Activated CD4-positive, alpha-beta T cell treated with anti-CD3 and anti-CD28 coated beads, Interleukin-2, amount 50 U/mL, for 1 hour (primary cell): ENCODE results near the gene ACTC1.
"Not testable (repeated sequence)": the region's sequence is repeated elsewhere in the genome, so short reads cannot be mapped to it uniquely, and the experiment has no call there.

Source experiments
- DNase-seq: peaks from one replicate; pipeline ENCODE4 v3.0.0-alpha.2; 2020

The ACTC1 gene

DNA sequence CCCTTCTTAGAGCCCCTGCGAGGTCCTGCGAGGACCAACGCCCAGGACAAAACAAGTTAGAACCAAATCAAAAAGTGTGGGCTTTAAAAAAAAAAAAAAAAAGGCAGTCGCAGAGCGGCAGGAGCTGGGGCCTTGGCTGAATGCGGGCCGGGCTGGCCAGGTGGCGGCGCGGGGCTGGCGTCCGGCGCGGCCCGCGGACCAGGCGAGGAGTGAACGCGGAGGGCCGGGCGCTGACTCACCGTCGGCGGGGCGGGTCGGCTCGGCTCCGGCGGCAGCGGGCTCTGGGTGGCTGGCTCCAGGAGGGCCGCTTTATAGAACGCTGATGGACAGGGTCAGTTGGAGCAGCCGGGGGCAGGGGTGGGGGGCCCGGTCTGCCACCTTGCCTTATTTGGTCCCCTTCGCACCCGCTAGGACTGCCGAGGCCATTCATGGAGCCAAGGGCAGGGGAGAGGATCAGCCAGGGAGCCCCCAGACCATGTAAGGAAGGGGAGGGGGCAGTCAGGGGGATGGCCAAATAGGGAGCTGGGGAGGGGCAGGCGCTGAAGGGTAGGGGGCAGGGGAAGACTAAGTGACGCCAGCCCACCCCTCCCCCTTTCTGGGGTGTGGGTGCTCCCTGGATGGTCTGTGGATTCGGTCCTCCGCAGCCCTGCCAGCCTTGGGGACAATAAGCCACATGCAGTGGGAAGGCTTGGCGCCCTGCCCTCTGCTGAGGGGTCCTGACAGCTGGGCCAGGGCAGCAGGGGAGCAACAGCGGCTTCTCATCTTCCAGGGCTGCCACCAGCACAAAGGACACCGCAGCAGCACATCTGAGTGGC, at the start of gene ACTC1:
Gene ACTC1, minus strand, starts transcription at position 283 of the 815 bp plus-strand sequence. CDS start 741 bp downstream, outside the sequence.
- no peak for DNase-seq

DNA sequence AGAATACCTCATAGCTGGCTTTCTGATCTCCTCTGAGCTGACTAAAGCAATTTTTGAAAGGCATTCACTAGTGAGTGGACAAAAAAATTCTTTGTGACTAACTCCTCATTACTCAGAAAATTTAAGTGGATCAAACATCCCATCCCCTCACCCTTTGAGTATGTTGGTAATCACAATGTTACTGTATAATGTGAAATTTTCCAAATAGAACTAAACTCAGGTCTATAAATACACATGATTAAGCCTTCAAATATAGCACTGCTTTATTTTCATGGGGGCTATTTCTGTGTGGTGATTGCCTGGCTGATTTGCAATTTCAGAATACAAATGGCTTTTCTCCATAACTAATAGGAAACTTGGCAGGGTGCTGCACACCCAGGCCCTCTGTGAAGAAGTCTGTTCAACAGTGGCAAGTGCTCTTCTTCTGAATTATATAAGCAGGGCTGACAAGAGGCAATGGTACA, 45.9 kb upstream of the ACTC1 start:
- no peak for DNase-seq

DNA sequence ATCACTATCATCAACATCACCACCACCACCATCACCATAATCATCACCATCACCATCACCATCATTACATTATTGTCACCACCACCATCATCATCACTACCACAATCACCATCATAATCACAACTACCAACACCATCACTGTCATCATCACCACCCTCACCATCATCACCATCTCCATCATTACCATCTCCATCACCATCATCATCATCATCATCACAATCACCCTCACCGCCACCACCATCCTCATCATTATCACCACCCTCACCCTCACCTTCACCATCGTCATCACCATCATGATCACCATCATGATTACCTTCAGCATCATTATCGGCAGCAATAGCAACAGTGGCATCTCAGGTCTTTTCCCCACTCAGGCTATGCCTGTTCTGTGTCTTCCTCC, 42.9 kb upstream of the ACTC1 start:
- DNase-seq: no peak

DNA sequence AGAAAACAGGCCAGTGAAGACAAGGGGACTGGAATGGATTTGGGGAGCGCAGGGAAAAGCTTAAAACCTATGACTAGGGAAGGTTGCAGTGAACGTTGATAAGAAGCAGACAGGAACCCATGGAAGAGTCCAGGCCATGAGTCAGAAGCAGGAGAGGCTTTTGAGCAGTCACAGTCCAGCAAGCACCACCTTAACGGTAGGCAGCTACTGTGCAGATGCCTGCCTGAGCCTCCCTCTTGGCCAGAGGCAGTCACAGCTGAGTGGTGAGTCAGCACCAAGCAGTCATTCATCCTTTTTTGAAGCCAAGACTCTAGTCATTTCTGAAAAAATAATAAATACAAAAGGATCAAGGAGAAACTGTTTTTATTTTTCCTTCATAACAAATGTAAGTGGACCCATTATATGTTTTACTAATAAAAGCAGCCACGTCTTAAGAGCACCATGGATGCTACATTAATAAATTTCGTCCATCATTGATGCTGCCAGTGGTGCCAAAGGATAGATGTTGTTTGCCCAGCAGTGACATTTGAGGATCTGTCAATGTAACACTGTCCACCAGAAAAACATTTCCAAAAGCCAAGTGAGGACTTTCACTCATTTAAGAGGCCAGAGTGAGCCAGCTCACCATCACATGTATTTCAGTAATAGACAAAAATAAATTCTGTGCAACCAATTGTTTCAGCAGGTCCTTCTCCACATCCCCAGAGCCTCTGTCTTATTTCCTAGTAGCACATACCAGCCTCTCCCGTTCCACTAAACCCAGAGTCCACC, 42.1 kb upstream of the ACTC1 start:
- DNase-seq: no peak

DNA sequence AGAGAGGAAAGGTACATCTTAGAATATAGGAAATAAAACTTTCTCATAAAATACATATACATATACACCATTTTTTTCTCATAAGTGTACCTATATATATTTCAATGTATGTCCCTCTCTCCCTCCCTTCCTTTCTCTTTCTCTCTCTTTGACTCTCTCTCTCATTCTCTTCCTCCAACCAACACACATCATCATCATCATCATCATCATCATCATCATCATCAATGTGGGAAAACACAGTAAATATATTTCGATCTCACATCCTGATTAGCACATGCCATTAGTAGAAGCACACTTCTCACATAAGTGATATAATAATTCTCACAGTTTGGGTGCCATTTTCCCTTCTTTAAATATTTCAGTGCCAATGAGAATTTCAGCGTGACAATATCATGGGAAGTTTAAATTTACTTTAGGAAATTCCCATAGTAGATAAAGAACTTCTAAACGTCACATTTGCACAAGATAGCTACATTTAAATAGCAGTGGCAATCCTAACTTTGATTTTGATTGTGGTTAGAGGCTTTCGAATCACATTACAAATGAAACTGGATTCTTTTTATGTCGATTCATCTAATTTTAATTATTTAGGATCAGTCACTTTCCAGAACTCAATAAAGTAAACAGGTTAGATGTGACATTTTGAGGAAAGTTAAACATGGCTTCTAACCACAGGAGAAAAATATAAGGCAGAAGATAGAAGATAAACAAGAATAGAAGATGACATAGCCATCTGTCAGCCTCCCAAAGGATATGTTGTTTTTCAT, 33.0 kb upstream of the ACTC1 start:
- no peak for DNase-seq

DNA sequence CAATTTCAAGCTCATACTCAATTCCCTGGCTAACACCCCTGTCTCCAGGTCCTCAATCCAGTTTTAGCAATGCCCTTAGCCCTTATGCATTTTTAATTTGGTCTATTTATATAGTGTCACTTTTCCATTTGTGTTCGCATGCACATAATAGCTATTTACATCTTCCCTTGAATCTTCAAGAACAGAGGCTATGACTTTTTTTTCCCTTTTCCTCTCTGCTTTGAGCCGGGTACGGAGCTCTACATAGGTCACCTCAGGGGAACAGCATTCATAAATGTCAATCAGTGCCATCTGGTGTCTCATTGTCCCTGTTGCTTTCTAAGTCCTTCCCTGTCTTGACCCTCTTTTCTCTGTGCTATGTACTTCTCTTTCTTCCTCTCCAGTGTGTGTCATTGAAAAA, 26.5 kb upstream of the ACTC1 start:
- no peak for DNase-seq

DNA sequence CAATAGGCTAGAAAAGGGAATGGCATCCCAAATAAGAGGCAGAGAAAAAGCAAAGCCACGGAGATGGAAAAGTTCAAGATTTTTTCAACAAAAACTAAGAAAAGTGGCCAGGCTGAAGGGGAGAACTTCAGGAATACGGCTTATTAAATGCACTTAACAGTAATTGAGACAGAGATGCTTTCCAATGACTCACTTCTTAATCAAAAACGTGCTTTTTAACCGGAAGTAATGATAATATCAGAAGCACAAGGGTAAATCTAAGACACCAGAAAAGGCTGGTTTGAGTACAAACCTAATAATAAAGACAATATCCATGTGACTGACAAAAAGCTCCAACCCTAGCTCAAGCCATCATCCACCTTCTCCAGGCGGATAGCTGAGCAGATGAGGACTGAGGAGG, 24.8 kb upstream of the ACTC1 start:
- DNase-seq: no peak

DNA sequence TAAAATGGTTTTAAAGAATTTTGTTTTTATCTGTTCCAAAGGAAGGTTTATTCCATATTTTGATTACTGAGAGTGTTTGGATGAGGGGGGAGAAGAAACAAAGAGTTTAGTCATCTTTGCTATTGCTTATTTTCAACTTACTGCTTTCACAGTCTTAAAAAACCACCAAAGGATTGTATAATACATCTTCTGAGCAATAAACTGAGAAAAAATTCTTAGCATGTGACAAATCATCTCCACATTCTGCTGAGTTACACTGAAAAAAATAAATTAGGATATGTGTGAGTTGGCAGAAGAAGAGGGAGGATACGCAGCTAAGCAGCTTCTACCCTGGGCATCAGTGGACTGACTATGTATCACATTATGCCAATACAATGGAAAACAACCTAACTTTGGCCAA, 23.2 kb upstream of the ACTC1 start:
- DNase-seq: no peak

DNA sequence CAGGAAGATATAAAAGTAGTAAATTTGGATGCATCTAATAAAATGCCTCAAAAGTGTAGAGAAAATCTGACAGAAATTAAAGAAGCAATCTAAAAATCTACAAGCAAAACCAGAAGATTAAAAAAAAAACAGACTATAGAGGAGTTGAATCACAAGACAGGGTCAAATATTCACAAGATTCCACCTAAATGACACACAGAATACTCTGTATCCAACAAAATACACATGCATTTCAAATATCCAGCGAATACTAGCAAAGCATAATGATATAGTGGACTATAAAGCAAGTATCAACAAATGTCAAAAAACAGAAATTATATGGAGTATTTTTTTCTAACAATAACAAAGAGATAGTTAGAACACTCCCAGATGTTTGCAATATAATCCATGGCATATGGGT, 20.5 kb upstream of the ACTC1 start:
- no peak for DNase-seq

DNA sequence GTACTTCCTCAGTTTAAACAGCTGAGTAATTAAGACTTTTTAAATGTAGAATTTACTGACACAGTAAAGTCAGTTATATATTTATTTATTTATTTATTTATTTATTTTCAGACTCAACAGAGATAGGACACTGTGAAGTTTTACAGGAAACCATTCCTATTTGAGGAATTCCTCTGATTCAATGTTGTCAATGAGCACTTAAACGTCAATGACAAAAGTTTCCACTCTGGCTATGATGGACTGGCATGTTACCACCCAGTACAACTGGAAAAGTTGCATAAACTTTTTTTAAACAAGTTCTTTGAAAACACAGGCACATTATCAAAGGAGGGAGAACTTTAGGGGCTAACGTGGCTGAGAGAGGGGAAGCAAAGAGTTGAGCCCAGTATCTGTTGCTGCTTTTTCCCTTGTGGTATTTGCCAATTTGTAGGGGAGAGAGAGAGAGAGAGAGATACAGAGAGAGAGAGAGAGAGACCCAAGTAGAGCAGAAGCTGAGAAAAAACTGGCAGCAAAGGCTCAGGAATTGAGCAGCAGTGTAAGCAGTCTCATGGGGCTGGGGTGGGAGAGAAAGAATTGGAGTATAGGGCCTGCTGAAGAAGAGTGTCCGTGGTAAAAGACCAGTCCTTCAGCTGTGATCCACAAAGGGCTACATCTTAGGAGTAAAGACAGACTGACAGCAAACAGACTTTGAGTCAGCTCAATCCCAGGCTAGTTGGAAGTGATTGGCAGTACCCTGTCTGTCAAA, 18.3 kb upstream of the ACTC1 start:
- no peak for DNase-seq

DNA sequence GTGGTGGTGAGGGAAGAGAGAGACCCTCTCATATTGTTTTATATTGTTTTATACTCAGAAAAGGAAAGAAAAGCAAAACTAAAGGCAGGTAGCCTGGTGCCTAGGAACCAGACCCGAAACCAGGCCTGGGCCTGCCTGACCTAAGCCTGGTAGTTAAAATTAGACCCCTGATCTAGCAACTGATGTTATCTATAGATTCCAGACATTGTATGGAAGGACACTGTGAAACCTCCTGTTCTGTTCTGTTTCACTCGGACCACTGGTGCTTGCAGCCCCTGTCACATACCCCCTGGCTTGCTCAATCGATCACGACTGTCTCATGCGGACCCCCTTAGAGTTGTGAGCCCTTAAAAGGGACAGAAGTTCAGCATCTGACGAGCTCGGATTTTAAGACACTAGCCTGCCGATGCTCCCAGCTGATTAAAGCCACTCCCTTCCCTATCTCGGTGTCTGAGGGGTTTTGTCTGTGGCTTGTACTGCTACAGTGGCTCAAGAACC, 17.6 kb upstream of the ACTC1 start:
- not testable (repeated sequence) for DNase-seq

DNA sequence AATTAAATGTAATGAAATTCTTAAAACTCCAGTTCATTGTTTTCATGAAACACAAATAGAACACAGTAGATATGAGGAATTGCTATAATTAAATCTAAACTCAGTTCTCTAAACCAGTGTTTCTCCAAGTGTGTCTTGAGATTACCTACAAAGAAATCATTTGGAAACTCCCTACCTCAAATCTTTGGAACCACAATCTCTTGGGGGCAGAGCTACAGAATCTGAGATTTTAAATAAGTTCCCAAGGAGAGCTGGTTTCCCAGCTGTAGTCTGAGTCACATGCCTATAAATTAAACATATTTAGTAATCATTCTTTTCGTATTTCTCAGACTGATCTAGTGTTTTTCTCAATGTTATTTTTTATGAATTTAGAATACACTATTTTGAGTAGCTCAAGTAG, 17.0 kb upstream of the ACTC1 start:
- no peak for DNase-seq

DNA sequence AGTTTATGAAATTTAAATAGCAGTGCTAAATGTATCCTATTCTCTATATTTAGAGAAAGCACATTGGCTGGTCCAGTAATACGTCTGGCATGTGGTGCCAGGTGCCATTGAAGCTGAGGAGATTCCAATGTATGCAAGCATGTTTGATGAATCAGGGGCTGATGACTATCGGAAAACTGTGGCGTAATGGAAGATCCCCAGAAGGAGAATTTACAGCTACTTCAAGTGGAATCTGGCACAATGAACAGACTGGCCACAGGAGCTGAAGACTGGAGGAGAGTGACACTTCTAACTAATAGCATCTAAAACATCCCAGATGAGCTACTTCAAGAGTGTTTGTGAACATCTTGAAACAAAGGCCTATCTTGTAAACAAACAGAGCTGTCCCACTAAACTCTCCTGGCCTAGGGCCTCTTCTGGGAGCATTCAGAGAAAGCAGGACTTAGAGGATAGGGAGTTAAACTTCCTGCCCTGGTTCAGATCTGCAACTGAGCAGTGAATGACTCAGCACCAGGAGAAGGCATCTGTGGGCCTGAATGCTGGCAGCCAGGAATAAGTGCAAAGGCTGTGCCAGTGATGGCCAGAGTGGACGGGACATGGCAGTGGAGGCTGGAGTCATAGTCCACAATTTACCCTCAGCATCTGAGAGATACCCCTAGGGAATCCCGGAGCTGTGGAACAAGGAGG, 15.2 kb upstream of the ACTC1 start:
- no peak for DNase-seq

DNA sequence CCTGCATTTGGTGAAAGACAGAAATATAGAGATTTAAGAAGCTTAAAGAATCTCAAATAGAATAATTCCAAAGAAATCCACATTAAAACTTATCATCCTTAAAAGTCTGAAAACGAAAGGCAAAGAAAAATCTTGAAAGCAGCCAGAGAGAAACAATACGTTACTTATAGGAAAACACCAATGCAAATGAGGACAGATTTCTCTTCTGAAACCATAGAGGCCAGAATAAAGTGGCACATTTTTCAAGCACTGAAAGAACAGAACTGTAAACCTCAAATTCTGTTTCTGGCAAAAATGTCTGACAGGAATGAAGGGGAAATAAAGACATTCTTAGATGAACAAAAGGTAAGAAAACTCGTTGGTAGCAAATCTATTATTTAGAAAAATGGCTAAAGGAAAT, 13.8 kb upstream of the ACTC1 start:
- DNase-seq: no peak

DNA sequence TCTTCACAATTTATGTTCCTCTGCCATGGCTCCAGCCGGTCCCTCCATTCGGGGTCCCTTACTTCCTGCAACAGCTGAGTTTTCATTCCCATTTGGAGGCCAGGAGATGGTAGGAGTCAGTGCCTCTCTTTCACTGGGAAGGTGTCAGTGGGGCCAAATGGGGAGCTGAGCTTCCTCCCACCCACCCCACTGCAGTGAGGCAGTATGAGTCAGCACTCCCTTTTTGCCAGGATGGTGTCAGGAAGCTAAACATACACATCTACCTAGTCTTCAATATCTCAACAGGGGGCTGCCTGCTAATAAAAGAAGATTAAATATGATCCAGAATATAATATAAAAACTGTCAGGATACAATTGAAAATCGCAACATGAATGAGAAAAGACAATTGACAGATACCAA, 12.7 kb upstream of the ACTC1 start:
- DNase-seq: no peak

DNA sequence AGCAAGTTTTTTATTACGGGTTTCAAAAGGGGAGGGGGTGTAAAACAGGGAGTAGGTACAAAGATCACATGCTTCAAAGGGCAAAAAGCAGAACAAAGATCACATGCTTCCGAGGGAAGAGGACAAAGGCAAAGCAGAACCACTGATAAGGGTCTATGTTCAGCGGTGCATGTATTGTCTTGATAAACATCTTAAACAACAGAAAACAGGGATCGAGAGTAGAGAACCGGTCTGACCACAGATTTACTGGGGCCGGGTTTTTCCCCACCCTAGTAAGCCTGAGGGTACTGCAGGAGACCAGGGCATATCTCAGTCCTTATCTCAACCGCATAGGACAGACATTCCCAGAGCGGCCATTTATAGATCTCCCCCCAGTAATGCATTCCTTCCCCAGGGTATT, 11.9 kb upstream of the ACTC1 start:
- DNase-seq: not testable (repeated sequence)

DNA sequence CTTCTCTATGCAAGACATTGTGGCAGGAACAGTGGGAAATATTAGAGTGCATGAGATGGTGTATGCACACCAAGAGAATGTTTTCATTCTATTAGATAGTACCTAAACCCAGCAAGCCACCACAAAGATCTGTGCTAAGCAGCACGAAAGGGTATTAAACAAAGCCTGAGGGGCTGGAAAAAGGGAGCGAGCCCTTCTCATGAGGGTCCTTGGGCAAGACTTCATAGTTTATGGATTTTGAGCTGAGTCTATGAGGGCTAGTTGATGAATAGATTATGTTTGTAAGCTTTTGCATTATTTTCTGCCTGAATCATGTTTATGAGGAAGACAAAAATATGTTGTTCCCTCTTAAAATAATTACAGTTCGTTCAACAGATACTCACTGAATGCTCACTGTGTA, 9.4 kb upstream of the ACTC1 start:
- DNase-seq: no peak

DNA sequence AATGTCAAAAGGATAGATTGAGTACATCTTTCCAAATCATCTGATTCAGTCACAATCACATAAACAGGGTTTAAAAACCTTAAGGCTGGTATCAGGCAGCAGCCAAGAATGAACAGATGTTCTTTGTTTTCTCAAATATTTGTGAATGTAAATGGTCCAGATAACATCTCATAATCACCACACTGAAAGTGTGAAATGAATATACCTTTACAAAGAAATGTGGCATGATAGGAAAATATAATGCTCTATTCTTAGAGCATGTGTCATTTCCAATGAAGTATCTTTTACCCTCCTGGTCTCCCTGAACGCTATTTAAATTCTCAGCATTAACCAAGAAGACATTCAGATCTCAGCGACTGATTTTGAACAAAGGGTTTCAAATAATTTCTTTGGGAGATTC, 8.8 kb upstream of the ACTC1 start:
- DNase-seq: no peak

DNA sequence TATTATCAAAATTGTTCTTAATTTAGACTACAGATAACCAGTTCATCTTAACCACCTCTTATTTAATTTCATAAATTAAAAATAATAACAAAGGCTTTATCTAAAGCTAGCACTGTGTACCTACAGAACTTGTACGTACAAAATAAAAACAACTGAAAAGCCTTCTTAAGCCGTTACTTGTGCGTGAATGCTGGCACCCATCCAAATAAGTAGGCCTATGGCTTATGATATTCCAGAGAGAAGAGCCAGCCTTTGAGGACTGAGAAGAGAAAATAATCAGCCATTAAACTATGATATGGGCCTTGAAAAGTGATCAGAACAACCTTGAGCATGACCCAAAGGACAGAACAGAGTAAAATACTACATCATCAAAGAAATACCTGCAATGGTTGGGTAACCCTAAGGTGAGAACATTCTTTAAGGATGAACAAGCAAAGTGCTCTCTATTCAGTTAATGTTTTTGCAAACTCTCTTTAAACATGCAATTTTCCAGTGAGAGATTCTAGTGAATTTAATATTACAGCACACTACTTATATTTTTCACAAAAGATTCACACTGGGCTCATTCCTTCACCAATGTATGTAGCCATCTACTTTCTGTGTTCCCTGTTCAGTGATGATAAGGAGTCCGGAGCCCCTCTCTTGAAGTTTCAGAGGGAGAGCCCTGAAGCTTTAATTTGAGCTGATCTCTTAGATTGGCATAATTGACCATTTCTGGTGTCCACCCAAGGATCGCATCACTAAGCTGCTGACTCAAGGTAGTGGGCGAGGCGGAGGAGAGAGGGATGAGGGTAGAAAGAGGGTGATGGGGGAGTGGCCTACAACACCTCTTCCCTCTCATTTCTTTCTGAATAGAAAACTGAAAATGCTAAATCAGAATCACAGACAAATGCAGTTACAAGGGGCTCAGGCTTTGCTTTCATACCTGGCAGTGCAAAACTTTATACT, 7.7 kb upstream of the ACTC1 start:
- DNase-seq: no peak

DNA sequence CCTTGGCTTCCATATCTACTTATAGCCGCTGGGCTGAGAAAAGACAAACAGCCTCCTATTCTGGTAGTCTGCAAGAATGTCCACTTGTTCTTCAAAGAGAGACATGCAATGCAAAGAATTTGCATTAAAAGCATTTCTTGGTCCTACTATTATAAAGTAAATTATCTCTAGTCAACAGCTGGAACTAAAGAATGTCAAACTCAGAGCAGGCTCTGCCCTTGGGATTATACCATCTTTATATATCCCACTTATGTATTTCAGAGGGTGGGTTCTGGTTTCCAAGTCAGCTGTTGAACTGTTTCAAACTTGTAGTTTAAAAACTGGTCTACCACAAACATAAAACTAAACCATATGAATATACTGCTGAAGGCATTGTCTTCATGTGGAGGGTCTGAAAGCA, 7.0 kb upstream of the ACTC1 start:
- no peak for DNase-seq
